Measurements from ENCODE around the gene SORT1. TPM values are rescaled to one million over a fixed set of nuclear protein-coding genes. Genes with fewer than 3 reads are reported as not detected.

SORT1 gene
- polyA plus RNA-seq, 3 donors, result 21.3 to 41.1 (median 35.3) TPM

- intact Hi-C loops (cut with micrococcal nuclease), result no loop called here
- 100% methylated on average over 1 of the region's 1 CpG for whole genome bisulfite sequencing (ENCODE audit: insufficient coverage)
- Histone ChIP-seq H3K9ac (ENCODE audit: insufficient read depth, low read length, poor library complexity, severe bottlenecking) (no peak overlapping the region), H3K27me3 (ENCODE audit: control insufficient read depth in 2 of 2, insufficient read depth in 2 of 2, low read length in 2 of 2) (no peaks in the 10 kb centered on the region), H3K36me3 (replicated peaks in 1 of 2; ENCODE audit: control insufficient read depth in 1 of 2, insufficient read depth in 2 of 2, low read length in 2 of 2) (peaks cover 84 to 99% of the 10 kb centered on the region in 2 donors), H4K20me1 (ENCODE audit: insufficient read depth, low read length) (no peaks in the 10 kb centered on the region), H3K79me2 (ENCODE audit: insufficient read depth, low read length) (no peaks in the 10 kb centered on the region), H3K4me2 (replicated peaks; ENCODE audit: extremely low read depth, low read length, poor library complexity, severe bottlenecking) (no peak overlapping the region), H3K9me3 (replicated peaks in 1 of 2; ENCODE audit: control insufficient read depth in 1 of 2, insufficient read depth in 1 of 2, low read length in 2 of 2) (no peaks in the 10 kb centered on the region), H3K4me3 (replicated peaks in 1 of 3; ENCODE audit: low read depth in 2 of 3, low read length in 3 of 3) (no peak overlapping the region), H3K27ac (ENCODE audit: low read depth in 1 of 2, low read length in 2 of 2) (no peak overlapping the region), H3K4me1 (ENCODE audit: control insufficient read depth in 1 of 2, insufficient read depth in 2 of 2, low read length in 2 of 2) (peaks cover 7 to 13% of the 10 kb centered on the region in 2 donors), H2AFZ (ENCODE audit: insufficient read depth, low read depth, low read length, poor library complexity, severe bottlenecking) (no peak overlapping the region)
- Mint-ChIP-seq H3K27me3 (ENCODE audit: low read depth in 3 of 3) (peaks cover 0 to 7% (median 6%) of the 10 kb centered on the region in 3 donors), H3K36me3 (peaks cover 89 to 98% of the 10 kb centered on the region in 2 donors), H3K4me1 (peaks cover 14% of the 10 kb centered on the region), H3K27ac (no peak overlapping the region), H3K9me3 (peaks cover 0 to 4% (median 0%) of the 10 kb centered on the region in 7 donors), H3K4me3 (no peak overlapping the region)
- no peak for TF ChIP-seq CTCF (IDR thresholded peaks at IDR 0.05)
- DNase-seq, result no peak
Observed at GRCh38 chr1:109316506-109316905, 81.2 kb downstream of the SORT1 start.

GRCh38 chr1:109315288-109315687 lies 82.4 kb downstream of the SORT1 start:
- H3K9me3 ChIP-seq (replicated peaks in 1 of 2; ENCODE audit: control insufficient read depth in 1 of 2, insufficient read depth in 1 of 2, low read length in 2 of 2), result no peaks in the 10 kb centered on the region
- H3K4me3 ChIP-seq (replicated peaks in 1 of 3; ENCODE audit: low read depth in 2 of 3, low read length in 3 of 3), result no peak overlapping the region
- no peaks in the 10 kb centered on the region for H3K27me3 ChIP-seq (ENCODE audit: control insufficient read depth in 2 of 2, insufficient read depth in 2 of 2, low read length in 2 of 2)
- H3K27ac ChIP-seq (ENCODE audit: low read depth in 1 of 2, low read length in 2 of 2), result no peak overlapping the region
- H2AFZ ChIP-seq (ENCODE audit: insufficient read depth, low read depth, low read length, poor library complexity, severe bottlenecking), result no peak overlapping the region
- H3K36me3 ChIP-seq (replicated peaks in 1 of 2; ENCODE audit: control insufficient read depth in 1 of 2, insufficient read depth in 2 of 2, low read length in 2 of 2), result peaks cover 81 to 99% of the 10 kb centered on the region in 2 donors
- Mint-ChIP-seq H3K4me1 (peaks cover 14% of the 10 kb centered on the region), H3K36me3 (peaks cover 89 to 98% of the 10 kb centered on the region in 2 donors), H3K9me3 (peaks cover 0 to 4% (median 0%) of the 10 kb centered on the region in 7 donors), H3K27ac (no peak overlapping the region), H3K27me3 (ENCODE audit: low read depth in 3 of 3) (peaks cover 0 to 6% (median 6%) of the 10 kb centered on the region in 3 donors), H3K4me3 (no peak overlapping the region)
- 100% methylated on average over 1 of the region's 4 CpGs for WGBS (ENCODE audit: insufficient coverage)
- DNase-seq, result no peak
- TF ChIP-seq CTCF (IDR thresholded peaks at IDR 0.05), result no peak
- intact Hi-C loops (cut with micrococcal nuclease), result no loop called here
- H3K4me1 ChIP-seq (ENCODE audit: control insufficient read depth in 1 of 2, insufficient read depth in 2 of 2, low read length in 2 of 2), result peaks cover 7 to 13% of the 10 kb centered on the region in 2 donors
- no peaks in the 10 kb centered on the region for H3K79me2 ChIP-seq (ENCODE audit: insufficient read depth, low read length)
- H3K4me2 ChIP-seq (replicated peaks; ENCODE audit: extremely low read depth, low read length, poor library complexity, severe bottlenecking), result no peak overlapping the region
- no peak overlapping the region for H3K9ac ChIP-seq (ENCODE audit: insufficient read depth, low read length, poor library complexity, severe bottlenecking)
- H4K20me1 ChIP-seq (ENCODE audit: insufficient read depth, low read length), result no peaks in the 10 kb centered on the region
